SK-N-MC (cell line): Measurements from ENCODE around the gene KLK1.

ENCODE experiments used
- EZH2 ChIP-seq: fragments of 200-600 bp; sonication (generic); IDR thresholded peaks from one replicate; pipeline ENCODE4 v1.6.1; 2017; ENCODE audit warnings: antibody characterized with exemption
- POLR2AphosphoS5 ChIP-seq: IDR thresholded peaks from 2 replicates; pipeline ENCODE4 v1.6.1; 2012; ENCODE audit warnings: mild to moderate bottlenecking, low read depth, low read length, borderline replicate concordance

DNA sequence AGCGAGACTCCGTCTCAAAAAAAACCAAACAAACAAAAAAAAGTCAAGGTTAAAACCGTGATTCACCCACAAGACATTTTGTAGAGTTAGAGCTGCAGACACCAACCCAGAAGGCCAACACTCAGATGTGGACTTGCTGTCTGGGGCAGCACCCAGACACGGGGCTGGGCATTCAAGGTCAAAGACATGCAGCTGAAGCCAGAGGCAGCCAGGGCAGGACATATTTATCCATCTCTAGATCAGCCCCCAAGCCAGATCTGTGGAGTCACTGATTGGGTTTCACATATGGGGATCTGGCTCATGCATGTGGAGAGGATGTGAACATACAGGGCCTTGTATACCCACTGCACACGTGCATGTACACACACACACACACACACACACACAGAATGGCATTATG lies 6.2 kb upstream of the KLK1 start:
- TF ChIP-seq POLR2AphosphoS5 (no peak), EZH2 (no peak)
